Stimulated activated CD4-positive, alpha-beta T cell treated with anti-CD3 and anti-CD28 coated beads, Interleukin-4, amount 100 ng/mL, for 48 hours (primary cell): ENCODE measurements around the gene CDK12.

Source experiments
- DNase-seq, 2 donors: peaks; one replicate each; pipeline ENCODE4 v3.0.0-alpha.2; 2020; ENCODE audit warnings: low read depth in 2 of 2

The CDK12 gene

DNA sequence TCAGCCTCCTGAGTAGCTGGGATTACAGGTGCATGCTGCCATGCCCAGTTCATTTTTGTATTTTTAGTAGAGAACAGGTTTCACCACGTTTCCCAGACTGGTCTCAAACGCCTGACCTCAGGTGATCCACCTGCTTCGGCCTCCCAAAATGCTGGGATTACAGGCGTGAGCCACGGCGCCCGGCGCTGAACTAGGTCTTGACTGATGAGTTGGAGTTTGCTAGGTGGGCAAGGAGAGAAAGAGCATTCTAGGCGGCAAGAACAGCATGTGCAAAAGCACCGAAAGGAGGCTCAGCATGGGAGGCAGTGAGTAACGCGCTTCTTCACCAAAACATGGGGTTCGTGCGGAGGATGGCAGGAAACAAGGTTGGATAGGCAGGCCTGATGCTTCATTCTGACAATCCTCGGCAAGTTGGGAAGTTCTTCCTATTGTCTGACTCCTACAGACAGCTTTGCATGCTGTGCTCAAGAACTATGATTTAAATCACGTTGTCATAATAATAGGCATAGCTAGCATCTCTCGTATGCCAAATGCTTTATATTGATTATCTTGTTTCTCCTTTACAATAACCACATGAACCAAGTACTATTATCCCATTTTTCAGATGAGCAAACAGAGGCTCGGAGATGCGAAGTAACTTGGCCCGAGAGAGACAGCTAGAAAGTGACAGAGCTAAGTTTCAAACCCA, 119.9 kb downstream of the CDK12 start:
- no peak for DNase-seq

DNA sequence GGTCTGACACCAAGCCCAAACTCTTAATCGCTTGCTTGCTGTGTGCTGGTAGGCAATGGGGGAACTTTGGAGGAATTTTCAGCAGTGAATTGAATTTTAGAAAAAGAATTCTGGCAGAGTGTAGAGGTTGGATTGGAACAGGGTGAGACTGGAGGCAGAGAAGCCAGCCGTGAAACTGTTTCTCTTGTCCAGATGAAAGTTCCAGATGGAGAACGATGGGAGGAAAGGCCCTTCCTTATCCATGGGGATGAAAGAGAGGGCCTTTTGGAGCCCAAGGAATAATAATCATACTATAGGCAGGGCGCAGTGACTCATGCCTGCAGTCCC, 120.4 kb downstream of the CDK12 start:
- no peak for DNase-seq

DNA sequence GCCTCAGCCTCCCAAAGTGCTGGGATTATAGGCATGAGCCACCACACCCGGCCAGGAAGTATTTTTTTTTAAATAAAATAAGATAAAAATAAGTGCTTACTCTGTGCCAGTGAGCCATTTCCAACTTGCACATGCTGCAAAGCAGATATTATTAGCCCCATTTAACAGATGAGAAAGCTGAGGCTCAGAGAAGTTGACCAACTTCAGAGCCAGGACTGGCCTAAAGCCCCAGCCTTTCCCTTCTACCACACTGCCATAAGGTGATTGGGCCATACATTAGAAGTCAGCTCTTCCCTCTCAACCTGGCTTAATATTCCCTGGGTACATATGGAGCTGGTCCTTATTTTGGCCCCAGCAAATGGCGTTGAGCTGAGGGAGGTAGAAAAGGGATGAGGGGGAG, 121.4 kb downstream of the CDK12 start:
- DNase-seq = no peak
